Colonic mucosa (tissue), 4 donors: ENCODE results near the gene TOMM20L. TPM values are rescaled to one million over a fixed set of nuclear protein-coding genes. Genes with fewer than 3 reads are reported as not detected.
A peak's percentile ranks its signal among the peaks of the same experiment; 100 is the strongest.
"Not testable (repeated sequence)": the region's sequence is repeated elsewhere in the genome, so short reads cannot be mapped to it uniquely, and the experiment has no call there.

Experiments used
- DNase-seq: peaks from one replicate; pipeline ENCODE4 v3.0.0-alpha.2; 2020
- H3K27ac ChIP-seq: fragments of 200-600 bp; one replicate; pipeline ENCODE4 v1.8.0; 2021
- H3K27me3 ChIP-seq: fragments of 200-600 bp; one replicate; pipeline ENCODE4 v1.8.0; 2021
- H3K36me3 ChIP-seq: fragments of 200-600 bp; one replicate; pipeline ENCODE4 v1.8.0; 2021
- H3K4me1 ChIP-seq: fragments of 200-600 bp; one replicate; pipeline ENCODE4 v1.8.0; 2021; ENCODE audit warnings: mild to moderate bottlenecking
- H3K4me3 ChIP-seq: fragments of 200-600 bp; one replicate; pipeline ENCODE4 v1.8.0; 2021
- H3K9ac ChIP-seq, 2 donors: one replicate each; pipeline ENCODE4 v1.7.0; 2013; ENCODE audit warnings: control low read depth in 2 of 2, low read depth in 2 of 2, low read length in 2 of 2
- H3K9me3 ChIP-seq: fragments of 200-600 bp; one replicate; pipeline ENCODE4 v1.8.0; 2021
- CTCF ChIP-seq: fragments of 200-600 bp; IDR thresholded peaks from one replicate; pipeline ENCODE4 v1.8.0; 2022; ENCODE audit warnings: antibody characterized with exemption, mild to moderate bottlenecking
- intact Hi-C: fragments of 100-400 bp; cut with DNase I; formaldehyde crosslinking; loops from one replicate; pipeline ENCODE4 v1.14.1; 2022
- total RNA-seq, 2 donors: library from RNA; stranded (reverse); fragmentation: NEBNext Ultra II Directional in 1 of 2; extraction: Animal tissue kit (Norgen Biotek cat#: 25700) in 1 of 2; gene quantifications; one replicate each; pipeline ENCODE4 v1.2.1, GENCODE V29; 2021
- donor health status: healthy.
- donor health status: DM: no; HTN: no; CAD: no.
- donor health status: DM: no; HTN: no; CAD: no.

TOMM20L gene
- total RNA-seq, result not detected

- TF ChIP-seq CTCF, result peak; percentile 87
- Histone ChIP-seq H3K27me3 (no peaks in the 10 kb centered on the region), H3K36me3 (no peaks in the 10 kb centered on the region), H3K4me1 (no peaks in the 10 kb centered on the region), H3K9me3 (no peaks in the 10 kb centered on the region), H3K4me3 (peak within 1 kb of the TSS; percentile 72), H3K27ac (peak within 1 kb of the TSS; percentile 89), H3K9ac (peak within 1 kb of the TSS; percentile 76 to 83)
- DNase-seq, result peak; percentile 76
- intact Hi-C loops, result no loop called here
Measured at GRCh38 chr14:58395812-58396788, at the start of gene TOMM20L. TSS of gene TOMM20L (plus strand) at chr14:58395930. CDS start at chr14:58395958, 28 bp downstream.

GRCh38 chr14:58353516-58354299, 42.0 kb upstream of the TOMM20L start:
- TF ChIP-seq CTCF, result no peak
- H3K4me3 ChIP-seq, result no peak overlapping the region
- intact Hi-C loops, result no loop called here
- no peaks in the 10 kb centered on the region for H3K27me3 ChIP-seq
- H3K27ac ChIP-seq, result no peak overlapping the region
- no peak overlapping the region for H3K9ac ChIP-seq
- no peak for DNase-seq
- H3K36me3 ChIP-seq, result peaks cover 12% of the 10 kb centered on the region
- H3K9me3 ChIP-seq, result no peaks in the 10 kb centered on the region
- no peaks in the 10 kb centered on the region for H3K4me1 ChIP-seq

GRCh38 chr14:58354808-58355207, 40.9 kb upstream of the TOMM20L start:
- intact Hi-C loops, result no loop called here
- H3K4me1 ChIP-seq, result no peaks in the 10 kb centered on the region
- H3K27ac ChIP-seq, result no peak overlapping the region
- DNase-seq, result no peak
- peaks cover 12% of the 10 kb centered on the region for H3K36me3 ChIP-seq
- no peak for TF ChIP-seq CTCF
- H3K4me3 ChIP-seq, result no peak overlapping the region
- no peaks in the 10 kb centered on the region for H3K9me3 ChIP-seq
- no peaks in the 10 kb centered on the region for H3K27me3 ChIP-seq
- H3K9ac ChIP-seq, result no peak overlapping the region

- Histone ChIP-seq H3K4me3 (no peak overlapping the region), H3K27me3 (no peaks in the 10 kb centered on the region), H3K4me1 (no peaks in the 10 kb centered on the region), H3K36me3 (peaks cover 11% of the 10 kb centered on the region), H3K27ac (no peak overlapping the region), H3K9ac (no peak overlapping the region), H3K9me3 (no peaks in the 10 kb centered on the region)
- no peak for DNase-seq
- intact Hi-C loops, result no loop called here
- no peak for TF ChIP-seq CTCF
Measured at GRCh38 chr14:58356268-58356667, 39.5 kb upstream of the TOMM20L start.

GRCh38 chr14:58362272-58362671, 33.5 kb upstream of the TOMM20L start:
- H3K27ac ChIP-seq, H3K9me3 ChIP-seq, H3K4me3 ChIP-seq, intact Hi-C loops, DNase-seq, H3K27me3 ChIP-seq, H3K4me1 ChIP-seq, H3K9ac ChIP-seq, H3K36me3 ChIP-seq: not testable (repeated sequence)
